LNCaP clone FGC (cell line): ENCODE results near the gene PTPN2.

Source experiments
- DNase-seq: peaks from one replicate; pipeline ENCODE4 v3.0.0-alpha.2; 2011; ENCODE audit warnings: low read depth
- H3K4me3 ChIP-seq: 2 replicates; pipeline ENCODE4 v1.5.1; 2011; ENCODE audit warnings: mild to moderate bottlenecking, low read depth, low read length, control low read depth
- TF ChIP-seq, protein P1 (sequence below): IDR thresholded peaks from 2 replicates; pipeline ENCODE4 v1.5.1; 2012; ENCODE audit warnings: mild to moderate bottlenecking; ENCODE audit not compliant: control insufficient read depth, insufficient read depth; ENCODE audit errors: extremely low read depth

PTPN2 gene

DNA sequence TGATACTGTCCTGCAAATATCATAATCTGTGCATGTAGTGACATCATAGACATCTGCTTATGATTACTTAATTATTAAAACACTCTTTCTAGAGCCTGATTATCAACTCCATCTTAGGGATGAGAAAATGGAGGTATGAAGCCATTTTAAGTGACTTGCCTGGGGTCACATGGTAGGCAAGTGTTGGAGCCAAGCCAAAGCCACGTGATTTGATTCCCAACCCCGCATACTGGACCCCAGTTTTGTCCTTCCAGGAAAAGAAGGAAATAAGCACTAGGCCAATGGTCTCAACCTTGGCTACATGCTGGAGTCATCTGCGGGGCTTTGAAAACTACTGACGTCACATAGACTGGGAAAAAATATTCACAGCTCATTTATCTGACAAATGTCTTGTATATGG, 44.2 kb upstream of the PTPN2 start:
- DNase-seq: no peak
- no peak overlapping the region for H3K4me3 ChIP-seq
- TF ChIP-seq, protein P1, sequence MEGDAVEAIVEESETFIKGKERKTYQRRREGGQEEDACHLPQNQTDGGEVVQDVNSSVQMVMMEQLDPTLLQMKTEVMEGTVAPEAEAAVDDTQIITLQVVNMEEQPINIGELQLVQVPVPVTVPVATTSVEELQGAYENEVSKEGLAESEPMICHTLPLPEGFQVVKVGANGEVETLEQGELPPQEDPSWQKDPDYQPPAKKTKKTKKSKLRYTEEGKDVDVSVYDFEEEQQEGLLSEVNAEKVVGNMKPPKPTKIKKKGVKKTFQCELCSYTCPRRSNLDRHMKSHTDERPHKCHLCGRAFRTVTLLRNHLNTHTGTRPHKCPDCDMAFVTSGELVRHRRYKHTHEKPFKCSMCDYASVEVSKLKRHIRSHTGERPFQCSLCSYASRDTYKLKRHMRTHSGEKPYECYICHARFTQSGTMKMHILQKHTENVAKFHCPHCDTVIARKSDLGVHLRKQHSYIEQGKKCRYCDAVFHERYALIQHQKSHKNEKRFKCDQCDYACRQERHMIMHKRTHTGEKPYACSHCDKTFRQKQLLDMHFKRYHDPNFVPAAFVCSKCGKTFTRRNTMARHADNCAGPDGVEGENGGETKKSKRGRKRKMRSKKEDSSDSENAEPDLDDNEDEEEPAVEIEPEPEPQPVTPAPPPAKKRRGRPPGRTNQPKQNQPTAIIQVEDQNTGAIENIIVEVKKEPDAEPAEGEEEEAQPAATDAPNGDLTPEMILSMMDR: no peak

DNA sequence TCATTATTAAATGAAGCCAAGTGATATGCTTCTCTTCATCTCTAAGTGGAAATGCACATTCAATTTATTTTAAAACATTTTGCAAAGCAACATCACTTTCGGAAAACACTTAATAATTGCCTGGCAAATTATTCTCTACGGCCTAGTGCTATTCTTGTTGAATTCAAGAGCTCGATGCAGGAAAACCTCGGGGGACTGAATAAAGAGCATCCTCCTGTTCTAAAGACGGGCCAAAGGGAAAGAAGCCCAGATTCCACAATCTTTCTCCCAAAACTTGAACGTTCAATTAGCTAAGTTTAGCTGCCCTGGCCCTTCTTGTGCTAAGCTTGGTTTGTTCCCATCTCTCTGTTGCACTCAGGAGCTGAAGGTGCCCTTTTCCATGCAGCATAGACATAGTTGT, 40.6 kb upstream of the PTPN2 start:
- H3K4me3 ChIP-seq: no peak overlapping the region
- DNase-seq: no peak

DNA sequence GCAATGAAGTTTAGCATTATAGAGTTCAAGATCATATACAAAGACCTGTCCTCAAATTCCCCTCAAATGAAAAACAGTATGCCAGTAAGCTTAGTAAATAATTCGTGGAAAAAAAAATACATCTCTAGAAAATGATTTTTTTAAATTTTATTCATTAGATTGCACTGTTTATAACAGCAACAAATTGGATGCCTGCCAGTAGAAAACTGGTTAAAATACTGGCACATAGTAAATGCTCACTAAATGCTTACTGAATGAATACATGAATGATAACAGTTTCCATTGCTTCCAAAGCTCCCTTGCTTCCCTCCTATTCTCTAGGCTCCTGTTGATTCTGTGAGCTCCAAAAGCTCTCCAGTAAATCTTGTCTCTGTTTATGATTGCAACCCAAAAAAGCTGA, 38.2 kb upstream of the PTPN2 start:
- DNase-seq: no peak
- no peak overlapping the region for H3K4me3 ChIP-seq
- TF ChIP-seq, protein P1: no peak

More for the DNA sequence above, 40.6 kb upstream of the PTPN2 start:
- TF ChIP-seq, protein P1: no peak

DNA sequence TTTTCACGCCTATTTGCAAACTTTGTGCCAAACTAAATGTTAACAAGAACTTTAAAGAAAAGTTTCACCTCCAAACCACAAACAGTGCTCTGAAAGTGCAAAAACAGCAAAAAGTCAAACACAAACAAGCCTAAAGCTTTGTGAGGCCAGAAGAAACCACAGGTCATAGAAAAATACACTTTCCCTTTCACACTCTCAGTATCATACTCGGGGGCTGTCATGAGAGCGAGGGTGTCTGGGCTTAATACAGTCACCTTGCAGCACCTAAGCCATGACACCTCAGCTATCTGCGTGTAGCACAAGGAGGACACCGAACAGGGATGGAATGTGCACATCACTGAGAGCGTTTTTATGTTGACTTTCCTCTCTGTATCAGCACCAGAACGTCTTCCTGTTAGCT, 37.1 kb upstream of the PTPN2 start:
- no peak for DNase-seq
- no peak overlapping the region for H3K4me3 ChIP-seq
- TF ChIP-seq, protein P1: no peak

DNA sequence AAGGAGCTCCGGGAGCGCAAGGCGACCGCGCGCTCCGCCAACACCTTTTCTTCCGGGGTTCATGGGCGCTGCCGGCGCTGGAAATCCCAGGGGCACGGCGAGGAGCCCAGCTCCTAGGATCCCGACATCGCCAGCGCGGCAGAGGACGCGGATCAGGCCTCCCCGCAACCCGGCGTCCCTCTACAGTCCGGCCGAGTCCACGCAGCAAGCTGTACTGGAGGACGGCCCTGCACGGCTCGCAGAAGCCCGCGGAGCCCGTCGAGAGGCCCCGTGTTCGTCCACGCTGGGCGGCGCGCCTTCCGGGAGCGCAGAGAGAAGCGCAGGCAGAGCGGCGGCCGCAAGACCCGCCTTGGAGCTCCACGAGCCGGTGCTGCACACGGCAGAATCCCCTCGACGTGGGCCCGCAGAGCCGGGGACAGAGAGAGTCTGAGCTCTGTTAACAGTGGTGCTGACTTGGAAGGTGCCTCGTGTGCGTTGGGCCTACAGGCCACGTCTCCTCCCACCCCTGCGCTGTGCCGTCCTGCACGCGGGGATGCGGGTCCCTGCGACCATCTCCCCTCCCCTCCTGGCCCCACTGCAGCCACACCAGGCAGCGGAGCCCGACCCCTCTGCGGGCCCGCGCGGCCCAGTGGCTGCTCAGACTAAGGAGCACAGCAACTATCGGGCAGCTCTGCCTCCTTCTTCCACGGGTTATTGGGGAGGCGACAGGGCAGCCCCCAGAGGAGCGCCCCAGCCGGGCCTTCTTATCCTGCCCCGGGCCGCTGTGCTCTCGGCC, 28.1 kb upstream of the PTPN2 start:
- TF ChIP-seq, protein P1: no peak
- DNase-seq: no peak
- H3K4me3 ChIP-seq: no peak overlapping the region

DNA sequence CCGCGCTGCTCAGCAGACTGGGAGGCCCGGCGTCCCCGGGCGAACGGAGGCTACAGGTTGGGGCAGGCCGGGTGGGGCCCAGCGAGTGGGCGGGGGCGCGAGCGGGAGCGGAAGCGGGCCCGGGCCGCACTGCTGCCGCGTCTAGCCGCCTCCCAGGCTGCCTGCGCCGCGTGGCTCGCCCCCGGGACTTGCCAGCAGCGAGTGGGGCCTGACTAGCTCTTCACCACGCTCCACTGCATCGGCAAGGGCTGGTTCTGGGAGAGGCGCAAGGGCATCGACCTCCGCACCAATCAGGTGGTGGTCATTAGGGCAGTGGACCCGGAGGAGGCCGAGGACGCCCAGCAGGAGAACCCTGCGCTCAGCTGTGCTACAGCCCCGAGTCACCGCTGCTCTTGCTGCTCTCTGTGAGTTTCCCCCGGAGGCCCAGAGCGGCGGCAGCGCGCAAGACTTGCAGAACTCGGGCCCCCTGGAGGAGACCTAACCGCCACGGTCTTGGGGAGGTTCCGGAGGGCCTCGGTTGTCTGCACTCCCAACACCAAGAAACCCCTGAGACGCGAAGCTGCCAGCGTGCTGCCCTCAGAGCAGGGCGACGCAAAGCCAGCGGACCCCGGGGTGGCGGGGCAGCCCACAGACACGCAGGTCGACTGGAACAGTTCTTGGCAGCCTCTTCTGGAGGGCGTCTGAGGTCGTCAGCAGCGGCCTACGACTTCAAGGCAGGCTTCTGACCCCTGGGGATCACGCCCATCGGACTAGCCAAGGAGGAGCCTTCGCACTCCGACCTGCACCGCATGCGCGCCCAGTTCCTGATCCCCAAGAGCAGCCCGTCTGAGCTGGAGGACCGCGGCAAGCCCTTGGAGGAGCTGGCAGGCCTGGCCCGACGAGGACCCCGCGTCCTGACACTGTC, 27.2 kb upstream of the PTPN2 start:
- no peak for DNase-seq
- TF ChIP-seq, protein P1: no peak
- H3K4me3 ChIP-seq: no peak overlapping the region
